HTERT RPE-1 (cell line): Measurements from ENCODE around the gene KRT6A.
"Not testable (repeated sequence)": the region's sequence is repeated elsewhere in the genome, so short reads cannot be mapped to it uniquely, and the experiment has no call there.

ENCODE experiments used
- in situ Hi-C: fragments of 300-500 bp; cut with MboI; formaldehyde crosslinking; loops from 4 replicates; pipeline ENCODE4 v1.14.3; 2020; ENCODE audit warnings: low sequenced_read_pairs

Gene KRT6A

GRCh38 chr12:52506858-52507715 lies 14.0 kb upstream of the KRT6A start:
- in situ Hi-C loops, result no loop called here

GRCh38 chr12:52502877-52503276 lies 9.8 kb upstream of the KRT6A start:
- in situ Hi-C loops, result no loop called here

- in situ Hi-C loops, result no loop called here
Observed at GRCh38 chr12:52501490-52501889, 8.4 kb upstream of the KRT6A start.

- in situ Hi-C loops, result not testable (repeated sequence)
Observed at GRCh38 chr12:52500574-52500973, 7.5 kb upstream of the KRT6A start.

- in situ Hi-C loops, result no loop called here
Observed at GRCh38 chr12:52499806-52500560, 6.9 kb upstream of the KRT6A start.

GRCh38 chr12:52498946-52499345 lies 5.9 kb upstream of the KRT6A start:
- in situ Hi-C loops, result no loop called here

- in situ Hi-C loops, result no loop called here
Observed at GRCh38 chr12:52497975-52498374, 4.9 kb upstream of the KRT6A start.

GRCh38 chr12:52496590-52497071 lies 3.6 kb upstream of the KRT6A start:
- in situ Hi-C loops, result no loop called here

GRCh38 chr12:52496054-52496453 lies 3.0 kb upstream of the KRT6A start:
- in situ Hi-C loops, result no loop called here

- in situ Hi-C loops, result no loop called here
Observed at GRCh38 chr12:52495389-52495788, 2.3 kb upstream of the KRT6A start.

GRCh38 chr12:52494518-52494917 lies 1.5 kb upstream of the KRT6A start:
- in situ Hi-C loops, result no loop called here

GRCh38 chr12:52494100-52494499 lies 1.0 kb upstream of the KRT6A start:
- in situ Hi-C loops, result no loop called here

- in situ Hi-C loops, result not testable (repeated sequence)
Observed at GRCh38 chr12:52492405-52492804, 652 bp downstream of the KRT6A start.

GRCh38 chr12:52491495-52491894 lies 1.6 kb downstream of the KRT6A start:
- in situ Hi-C loops, result not testable (repeated sequence)

- in situ Hi-C loops, result no loop called here
Observed at GRCh38 chr12:52488736-52489135, 4.3 kb downstream of the KRT6A start.

- in situ Hi-C loops, result not testable (repeated sequence)
Observed at GRCh38 chr12:52487744-52488443, 5.2 kb downstream of the KRT6A start.

- in situ Hi-C loops, result no loop called here
Observed at GRCh38 chr12:52487211-52487610, 5.8 kb downstream of the KRT6A start.

- in situ Hi-C loops, result no loop called here
Observed at GRCh38 chr12:52486166-52487105, 6.6 kb downstream of the KRT6A start.

- in situ Hi-C loops, result no loop called here
Observed at GRCh38 chr12:52480073-52480472, 13.0 kb downstream of the KRT6A start.

GRCh38 chr12:52477651-52478050 lies 15.4 kb downstream of the KRT6A start:
- in situ Hi-C loops, result no loop called here
